ENCODE results near the gene ANKRD42.

DNA sequence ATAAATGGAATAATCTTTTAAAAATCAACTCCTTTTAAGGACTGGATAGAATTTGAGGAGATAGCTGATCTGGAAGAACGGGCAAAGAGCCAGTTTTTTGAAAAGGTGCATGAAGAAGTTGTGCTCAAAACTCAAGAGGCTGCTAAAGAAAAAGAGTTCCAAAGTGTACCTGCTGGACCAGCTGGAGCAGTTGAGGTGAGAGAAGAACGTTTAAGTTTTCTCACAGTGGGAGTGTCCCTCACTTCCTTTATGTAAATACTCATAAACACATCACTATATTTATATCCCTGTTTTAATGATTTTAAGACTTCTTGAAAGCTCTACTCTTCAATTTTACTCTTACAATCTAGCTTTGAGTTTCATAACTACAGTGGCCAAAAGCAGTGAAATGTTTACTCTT lies 11.7 kb upstream of the ANKRD42 start:
- TF ChIP-seq CTCF (conservative IDR thresholded peaks at IDR 0.05; ENCODE audit: low read depth in 2 of 2) (no peak), REST (IDR thresholded peaks at IDR 0.05; ENCODE audit: unreplicated experiment) (no peak), ZNF114 (CRISPR knock-in tag; IDR thresholded peaks at IDR 0.05) (no peak), POLR2AphosphoS5 (IDR thresholded peaks at IDR 0.05; ENCODE audit: low read depth) (no peak), NANOG (IDR thresholded peaks at IDR 0.05; ENCODE audit: borderline replicate concordance) (no peak), EZH2 (IDR thresholded peaks at IDR 0.05; ENCODE audit: low read depth, unreplicated experiment) (no peak), EZH2phosphoT487 (IDR thresholded peaks at IDR 0.05; ENCODE audit: unreplicated experiment) (no peak), CREB1 (CRISPR knock-in tag; IDR thresholded peaks at IDR 0.05; ENCODE audit: low read depth) (no peak), ZNF331 (CRISPR knock-in tag; IDR thresholded peaks at IDR 0.05; ENCODE audit: low read depth) (no peak), JUNB (IDR thresholded peaks at IDR 0.05; ENCODE audit: unreplicated experiment) (no peak), STAT1 (IDR thresholded peaks at IDR 0.05; ENCODE audit: unreplicated experiment) (no peak)
- TF ChIP-seq, protein P1, sequence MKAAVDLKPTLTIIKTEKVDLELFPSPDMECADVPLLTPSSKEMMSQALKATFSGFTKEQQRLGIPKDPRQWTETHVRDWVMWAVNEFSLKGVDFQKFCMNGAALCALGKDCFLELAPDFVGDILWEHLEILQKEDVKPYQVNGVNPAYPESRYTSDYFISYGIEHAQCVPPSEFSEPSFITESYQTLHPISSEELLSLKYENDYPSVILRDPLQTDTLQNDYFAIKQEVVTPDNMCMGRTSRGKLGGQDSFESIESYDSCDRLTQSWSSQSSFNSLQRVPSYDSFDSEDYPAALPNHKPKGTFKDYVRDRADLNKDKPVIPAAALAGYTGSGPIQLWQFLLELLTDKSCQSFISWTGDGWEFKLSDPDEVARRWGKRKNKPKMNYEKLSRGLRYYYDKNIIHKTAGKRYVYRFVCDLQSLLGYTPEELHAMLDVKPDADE (IDR thresholded peaks at IDR 0.05) = no peak

All from GM23338 (cell line).